Right lobe of liver (tissue), 6 donors: ENCODE data around the gene ZDHHC14. TPM values are rescaled to one million over a fixed set of nuclear protein-coding genes. Genes with fewer than 3 reads are reported as not detected.
A peak's percentile ranks its signal among the peaks of the same experiment; 100 is the strongest.

Experiments
- ATAC-seq, 4 donors: fragments of 200-7000 bp; cut with Tn5 transposase; one replicate each; pipeline ENCODE4 v1.9.1; 2020; ENCODE audit warnings: mild to moderate bottlenecking in 4 of 4, moderate library complexity in 4 of 4
- DNase-seq, 3 donors: peaks; one replicate each; pipeline ENCODE4 v3.0.0-alpha.2; 2020
- H3K27ac ChIP-seq, 3 donors: fragments of 200-600 bp; one replicate each; pipeline ENCODE4 v1.8.0; 2022
- H3K27me3 ChIP-seq, 2 donors: fragments of 200-600 bp; one replicate each; pipeline ENCODE4 v1.8.0; 2022
- H3K36me3 ChIP-seq, 4 donors: fragments of 200-600 bp; sonication (generic) in 1 of 4; one replicate each; pipeline versions ENCODE4 v1.5.1 to v1.8.0; 2017 to 2022; ENCODE audit warnings: control low read depth in 1 of 4
- H3K4me1 ChIP-seq, 4 donors: fragments of 200-600 bp; sonication (generic) in 1 of 4; one replicate each; pipeline versions ENCODE4 v1.5.1 to v1.8.0; 2017 to 2022; ENCODE audit warnings: control low read depth in 1 of 4
- H3K4me3 ChIP-seq, 3 donors: fragments of 200-600 bp; one replicate each; pipeline ENCODE4 v1.8.0; 2022
- H3K9me3 ChIP-seq, 4 donors: fragments of 200-600 bp; sonication (generic) in 1 of 4; one replicate each; pipeline versions ENCODE4 v1.5.1 to v1.8.0; 2017 to 2022; ENCODE audit warnings: control low read depth in 1 of 4
- POLR2A ChIP-seq: fragments of 450-650 bp; IDR thresholded peaks from one replicate; pipeline ENCODE4 v1.6.1; 2017; ENCODE audit warnings: antibody characterized with exemption, mild to moderate bottlenecking
- WGBS: methylation state at CpG from one replicate; pipeline ENCODE4 v1.1.6; 2018; ENCODE audit warnings: low coverage, low lambda C conversion rate; ENCODE audit not compliant: insufficient coverage; ENCODE audit errors: missing lambda C conversion rate; 5-methylcytosine and 5-hydroxymethylcytosine counted together
- intact Hi-C, 2 donors: fragments of 100-400 bp; cut with DNase I; formaldehyde crosslinking; loops; one replicate each; pipeline versions ENCODE4 v1.11.2 to v1.14.1; 2022
- total RNA-seq, 6 experiments: library from RNA; depleted of rRNA in 2 of 6; stranded (reverse); fragments of >200 nt in 2 of 6; fragmentation: NEBNext Ultra II Directional in 3 of 6; extraction: Animal tissue kit (Norgen Biotek cat#: 25700) in 3 of 6; gene quantifications; one replicate each; pipeline versions ENCODE4 v1.1.0 to v1.2.4, GENCODE V29; 2016 to 2023
- TF ChIP-seq, protein P1 (sequence below), 4 donors: fragments of 200-600 bp in 3 of 4; fragments of 450-650 bp in 1 of 4; IDR thresholded peaks; one replicate each; pipeline versions ENCODE4 v1.5.1 to v1.8.0; 2016 to 2022; ENCODE audit warnings: antibody characterized with exemption in 4 of 4, mild to moderate bottlenecking in 2 of 4
- donor health status: DM: no; HTN: yes; CAD: no.
- donor health status: DM: no; HTN: no; CAD: no.
- donor health status: DM: no; HTN: no; CAD: no.
- donor health status: DM: no; HTN: yes; CAD: no.
- donor health status: DM: no; HTN: yes; CAD: no.

ZDHHC14 gene
- total RNA-seq, 6 experiments from 2014 or later = 7.3 to 13.0 (median 10.3) TPM

DNA sequence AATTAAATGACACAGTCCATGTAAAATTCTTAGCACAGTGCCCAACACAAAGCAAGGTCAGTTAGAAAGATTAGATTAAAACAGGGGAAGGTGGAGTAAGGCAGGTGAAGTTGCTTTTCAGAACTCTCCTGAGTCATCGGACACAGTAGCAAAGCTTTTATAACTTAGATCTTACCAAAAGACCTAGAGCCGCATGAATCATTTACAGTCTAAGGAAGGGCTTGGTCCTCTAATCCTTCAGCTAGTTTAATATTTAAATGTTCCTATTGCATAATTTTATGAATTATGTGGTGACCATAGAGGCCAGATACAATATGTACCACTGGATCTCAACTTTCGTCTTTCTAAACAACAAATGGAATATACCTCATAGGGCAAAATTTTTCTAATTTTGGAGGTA, 240.0 kb downstream of the ZDHHC14 start:
- Histone ChIP-seq H3K4me1 (no peaks in the 10 kb centered on the region), H3K27ac (no peak overlapping the region), H3K36me3 (no peaks in the 10 kb centered on the region), H3K4me3 (no peak overlapping the region), H3K27me3 (no peaks in the 10 kb centered on the region), H3K9me3 (no peaks in the 10 kb centered on the region)
- WGBS = 96% methylated on average over 3 of the region's 3 CpGs
- intact Hi-C loops = no loop called here
- TF ChIP-seq, protein P1, sequence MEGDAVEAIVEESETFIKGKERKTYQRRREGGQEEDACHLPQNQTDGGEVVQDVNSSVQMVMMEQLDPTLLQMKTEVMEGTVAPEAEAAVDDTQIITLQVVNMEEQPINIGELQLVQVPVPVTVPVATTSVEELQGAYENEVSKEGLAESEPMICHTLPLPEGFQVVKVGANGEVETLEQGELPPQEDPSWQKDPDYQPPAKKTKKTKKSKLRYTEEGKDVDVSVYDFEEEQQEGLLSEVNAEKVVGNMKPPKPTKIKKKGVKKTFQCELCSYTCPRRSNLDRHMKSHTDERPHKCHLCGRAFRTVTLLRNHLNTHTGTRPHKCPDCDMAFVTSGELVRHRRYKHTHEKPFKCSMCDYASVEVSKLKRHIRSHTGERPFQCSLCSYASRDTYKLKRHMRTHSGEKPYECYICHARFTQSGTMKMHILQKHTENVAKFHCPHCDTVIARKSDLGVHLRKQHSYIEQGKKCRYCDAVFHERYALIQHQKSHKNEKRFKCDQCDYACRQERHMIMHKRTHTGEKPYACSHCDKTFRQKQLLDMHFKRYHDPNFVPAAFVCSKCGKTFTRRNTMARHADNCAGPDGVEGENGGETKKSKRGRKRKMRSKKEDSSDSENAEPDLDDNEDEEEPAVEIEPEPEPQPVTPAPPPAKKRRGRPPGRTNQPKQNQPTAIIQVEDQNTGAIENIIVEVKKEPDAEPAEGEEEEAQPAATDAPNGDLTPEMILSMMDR (IDR thresholded peaks at IDR 0.05) = no peak
- no peak for TF ChIP-seq POLR2A
- DNase-seq = no peak
- ATAC-seq = no peak

DNA sequence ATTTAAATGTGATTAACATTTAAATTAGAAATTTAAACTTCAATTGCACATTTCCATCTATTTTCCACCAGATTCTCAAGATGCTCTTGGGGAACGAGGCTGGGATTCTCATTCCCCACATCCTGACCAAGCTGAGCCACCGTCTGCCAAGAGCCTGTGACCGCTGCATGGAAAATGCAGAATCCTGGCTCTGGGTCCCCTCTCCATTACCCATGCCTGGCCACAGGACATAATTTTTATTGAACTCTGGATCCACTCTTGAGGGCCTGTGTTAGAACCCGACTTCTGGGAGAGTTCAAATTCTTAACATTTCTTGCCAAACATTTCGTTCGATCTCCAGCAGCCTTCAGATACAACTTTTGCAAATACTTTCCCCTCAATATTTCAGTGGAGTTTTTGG, 240.4 kb downstream of the ZDHHC14 start:
- Histone ChIP-seq H3K27me3 (no peaks in the 10 kb centered on the region), H3K36me3 (no peaks in the 10 kb centered on the region), H3K4me3 (no peak overlapping the region), H3K27ac (no peak overlapping the region), H3K9me3 (no peaks in the 10 kb centered on the region), H3K4me1 (no peaks in the 10 kb centered on the region)
- no peak for TF ChIP-seq POLR2A
- TF ChIP-seq, protein P1 (IDR thresholded peaks at IDR 0.05) = no peak
- intact Hi-C loops = no loop called here
- ATAC-seq (no peak), DNase-seq (peak in 1 of 3 donors; percentile 6)
- WGBS = 75% methylated on average over 6 of the region's 6 CpGs

DNA sequence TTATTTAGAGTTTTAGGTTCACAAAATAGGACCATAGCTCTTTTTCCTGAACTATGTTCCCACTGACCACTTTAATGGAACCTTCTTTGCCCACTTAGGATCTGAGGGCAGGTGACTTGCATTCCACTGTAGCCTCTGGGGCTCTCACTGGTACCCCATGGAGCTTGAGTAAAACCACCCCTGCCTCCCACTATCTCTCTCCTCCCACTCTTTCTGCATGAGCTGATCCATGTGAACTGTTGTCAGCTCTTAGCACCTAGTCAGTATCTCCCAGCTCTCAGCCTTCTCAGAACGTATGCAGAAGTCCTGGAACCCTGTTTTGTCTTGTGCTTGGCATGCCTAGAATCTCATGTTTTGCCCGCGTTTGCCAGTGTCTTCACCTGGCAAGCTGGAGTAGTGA, 241.4 kb downstream of the ZDHHC14 start:
- Histone ChIP-seq H3K4me1 (no peaks in the 10 kb centered on the region), H3K27me3 (no peaks in the 10 kb centered on the region), H3K9me3 (no peaks in the 10 kb centered on the region), H3K4me3 (no peak overlapping the region), H3K36me3 (no peaks in the 10 kb centered on the region), H3K27ac (no peak overlapping the region)
- intact Hi-C loops = no loop called here
- WGBS = 96% methylated on average over 3 of the region's 3 CpGs
- DNase-seq (no peak), ATAC-seq (no peak)
- no peak for TF ChIP-seq POLR2A
- TF ChIP-seq, protein P1 (IDR thresholded peaks at IDR 0.05) = no peak

DNA sequence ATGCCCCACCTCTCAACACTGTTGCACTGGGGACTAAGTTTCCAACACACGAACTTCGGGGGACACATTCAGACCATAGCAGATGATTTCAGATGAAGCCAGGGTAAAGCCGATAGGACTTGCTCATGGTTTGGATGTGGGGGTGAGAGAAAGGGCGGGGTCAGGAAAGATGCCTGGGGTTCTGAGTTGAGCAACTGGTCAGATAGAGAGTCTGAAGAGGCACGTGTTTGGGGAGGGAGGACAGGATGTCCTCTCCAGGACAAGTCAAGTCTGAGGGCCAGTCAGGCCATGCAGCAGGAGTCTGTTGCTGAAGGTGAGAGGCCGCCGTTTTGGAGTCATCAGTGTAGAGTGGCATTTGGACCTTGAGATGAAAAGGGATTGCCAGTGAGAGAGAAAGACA, 244.1 kb downstream of the ZDHHC14 start:
- TF ChIP-seq POLR2A = no peak
- TF ChIP-seq, protein P1 (IDR thresholded peaks at IDR 0.05) = no peak
- WGBS = 83% methylated on average over 7 of the region's 7 CpGs
- intact Hi-C loops = no loop called here
- DNase-seq = no peak
- H3K4me1 ChIP-seq = no peaks in the 10 kb centered on the region
- no peak for ATAC-seq
- H3K36me3 ChIP-seq = no peaks in the 10 kb centered on the region
- no peaks in the 10 kb centered on the region for H3K27me3 ChIP-seq
- H3K27ac ChIP-seq = no peak overlapping the region
- no peak overlapping the region for H3K4me3 ChIP-seq
- no peaks in the 10 kb centered on the region for H3K9me3 ChIP-seq

DNA sequence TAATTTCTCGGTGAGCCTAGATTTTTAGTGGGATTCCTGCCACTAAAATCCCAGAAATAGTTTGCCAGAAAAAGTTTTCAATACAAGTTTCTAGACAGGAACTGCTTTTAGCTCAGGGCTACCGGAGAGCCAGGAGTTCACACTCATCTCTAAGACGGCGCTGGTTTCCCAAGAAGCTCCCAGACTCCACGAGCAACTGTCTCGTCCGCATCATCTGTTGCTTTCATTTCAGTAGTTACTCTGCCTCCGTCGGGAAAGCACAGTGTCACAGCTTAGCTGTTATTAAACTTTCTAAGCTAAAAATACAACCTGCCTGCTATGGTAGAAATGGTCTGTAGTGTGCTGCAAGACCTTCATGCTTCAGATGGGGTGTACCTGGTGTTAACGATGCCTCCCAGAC, 244.8 kb downstream of the ZDHHC14 start:
- no peaks in the 10 kb centered on the region for H3K36me3 ChIP-seq
- no peaks in the 10 kb centered on the region for H3K9me3 ChIP-seq
- TF ChIP-seq, protein P1 (IDR thresholded peaks at IDR 0.05) = no peak
- TF ChIP-seq POLR2A = no peak
- intact Hi-C loops = no loop called here
- H3K4me3 ChIP-seq = no peak overlapping the region
- H3K4me1 ChIP-seq = no peaks in the 10 kb centered on the region
- DNase-seq (no peak), ATAC-seq (no peak)
- WGBS = 77% methylated on average over 7 of the region's 10 CpGs
- no peaks in the 10 kb centered on the region for H3K27me3 ChIP-seq
- no peak overlapping the region for H3K27ac ChIP-seq
